Panc1 (cell line): ENCODE results near the gene MSLN.

ENCODE experiments used
- POLR2AphosphoS5 ChIP-seq: IDR thresholded peaks from 2 replicates; pipeline ENCODE4 v1.6.1; 2012; ENCODE audit warnings: mild to moderate bottlenecking, low read depth, low read length, moderate library complexity
- REST ChIP-seq, 2 experiments: IDR thresholded peaks; 2 replicates each; pipeline ENCODE4 v1.6.1; 2011 to 2012; ENCODE audit warnings: low read depth in 2 of 2, control low read depth in 1 of 2, low read length in 1 of 2, mild to moderate bottlenecking in 1 of 2, moderate library complexity in 1 of 2; ENCODE audit not compliant: insufficient read depth in 1 of 2
- TF ChIP-seq, protein P1 (sequence below): fragments of 450-650 bp; IDR thresholded peaks from 2 replicates; pipeline ENCODE4 v1.5.1; 2017; ENCODE audit warnings: mild to moderate bottlenecking

GRCh38 chr16:718922-719321 is 41.6 kb upstream of the MSLN start:
- TF ChIP-seq, protein P1, sequence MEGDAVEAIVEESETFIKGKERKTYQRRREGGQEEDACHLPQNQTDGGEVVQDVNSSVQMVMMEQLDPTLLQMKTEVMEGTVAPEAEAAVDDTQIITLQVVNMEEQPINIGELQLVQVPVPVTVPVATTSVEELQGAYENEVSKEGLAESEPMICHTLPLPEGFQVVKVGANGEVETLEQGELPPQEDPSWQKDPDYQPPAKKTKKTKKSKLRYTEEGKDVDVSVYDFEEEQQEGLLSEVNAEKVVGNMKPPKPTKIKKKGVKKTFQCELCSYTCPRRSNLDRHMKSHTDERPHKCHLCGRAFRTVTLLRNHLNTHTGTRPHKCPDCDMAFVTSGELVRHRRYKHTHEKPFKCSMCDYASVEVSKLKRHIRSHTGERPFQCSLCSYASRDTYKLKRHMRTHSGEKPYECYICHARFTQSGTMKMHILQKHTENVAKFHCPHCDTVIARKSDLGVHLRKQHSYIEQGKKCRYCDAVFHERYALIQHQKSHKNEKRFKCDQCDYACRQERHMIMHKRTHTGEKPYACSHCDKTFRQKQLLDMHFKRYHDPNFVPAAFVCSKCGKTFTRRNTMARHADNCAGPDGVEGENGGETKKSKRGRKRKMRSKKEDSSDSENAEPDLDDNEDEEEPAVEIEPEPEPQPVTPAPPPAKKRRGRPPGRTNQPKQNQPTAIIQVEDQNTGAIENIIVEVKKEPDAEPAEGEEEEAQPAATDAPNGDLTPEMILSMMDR, result no peak
- TF ChIP-seq REST (IDR thresholded peaks at IDR 0.05; ENCODE audit: insufficient read depth in 1 of 2, low read depth in 2 of 2, low read length in 1 of 2) (no peak), POLR2AphosphoS5 (no peak; the same call in 1 of the 2 replicates)
